Measurements from ENCODE around the gene IL32.
A peak's percentile ranks its signal among the peaks of the same experiment; 100 is the strongest.

DNA sequence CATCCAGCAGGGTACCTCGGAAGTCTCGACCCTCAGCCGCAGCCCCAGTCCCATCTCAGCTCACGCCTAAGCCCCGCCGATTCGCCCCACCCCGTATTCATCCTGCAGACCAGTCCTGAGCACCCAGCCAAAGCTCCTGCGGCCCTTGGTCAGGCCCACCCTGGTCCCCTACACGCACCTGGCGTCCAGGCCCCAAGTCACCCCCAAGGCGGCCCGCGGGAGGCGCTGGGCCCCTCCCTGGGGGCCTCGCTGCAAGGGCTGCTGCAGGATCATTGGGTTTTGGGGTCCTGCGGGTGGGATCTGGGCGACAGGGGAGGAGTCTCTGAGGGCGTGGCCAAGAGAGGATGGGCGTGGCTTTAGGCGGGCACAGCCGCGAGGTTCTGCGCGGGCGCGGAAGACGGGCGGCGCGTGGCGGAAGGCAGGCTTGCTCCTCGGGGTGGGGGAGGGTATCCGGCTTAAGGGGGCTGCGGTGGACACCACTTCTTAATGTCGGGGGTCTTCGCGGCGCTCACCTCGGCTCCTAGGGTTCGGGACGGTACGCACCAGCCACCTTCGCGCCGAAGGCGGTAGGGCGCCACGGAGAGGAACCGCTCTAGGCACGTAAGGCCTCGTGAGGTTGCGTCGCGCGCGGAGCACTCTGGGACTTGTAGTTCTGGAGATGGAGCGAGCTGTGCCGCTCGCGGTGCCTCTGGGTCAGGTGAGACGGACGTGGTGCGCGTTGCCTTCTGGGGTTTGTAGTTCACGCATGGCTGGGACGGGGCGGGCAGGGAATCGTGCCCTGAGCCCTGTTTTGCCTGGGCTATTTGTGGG lies 41.6 kb upstream of the IL32 start, which contains the start of the genes HCFC1R1 and THOC6:
- peak; percentile 2 for TF ChIP-seq CTCF (IDR thresholded peaks at IDR 0.05; ENCODE audit: borderline replicate concordance, extremely low read depth, low read length, poor library complexity, severe bottlenecking)
- no peak for TF ChIP-seq EZH2 (IDR thresholded peaks at IDR 0.05; ENCODE audit: borderline replicate concordance, low read depth, low read length, severe bottlenecking)
